HepG2 (cell line): Measurements from ENCODE around the gene ZCCHC10. TPM values are rescaled to one million over a fixed set of nuclear protein-coding genes. Genes with fewer than 3 reads are reported as not detected.

ENCODE experiments used
- ATAC-seq: fragments of 200-7000 bp; cut with Tn5 transposase; 3 replicates; pipeline ENCODE4 v1.9.1; 2020; ENCODE audit warnings: mild to moderate bottlenecking, moderate library complexity
- BruUV-seq: library from RNA; stranded (reverse); fragments of 400-500 nt; replicated peaks from 2 replicates; lab custom pipeline; 2021; lab: Mats Ljungman, UMichigan
- CTCF ChIA-PET: fragments of 300-600 bp; formaldehyde crosslinking; extraction: SDS; loops from one replicate; lab custom pipeline; 2021; ENCODE audit warnings: low total read pairs, inconsistent platforms, low intra/inter-chr PET ratio; lab: Yijun Ruan, JAX
- POLR2A ChIA-PET: fragments of 350-600 bp; sonication (Branson Sonifier 250); formaldehyde crosslinking; loops from one replicate; lab custom pipeline; 2020; ENCODE audit warnings: antibody characterized with exemption, inconsistent platforms; lab: Yijun Ruan, JAX
- DNase-seq: peaks from one replicate; pipeline ENCODE4 v3.0.0-alpha.2; 2015; ENCODE audit warnings: low spot score
- FAIRE-seq: peaks from 3 replicates; lab custom pipeline; 2011; peaks lifted over from hg19 to GRCh38; lab: Jason Lieb, UNC
- H2AFZ ChIP-seq: one replicate; pipeline ENCODE4 v1.6.1; 2011; ENCODE audit warnings: low read length, inconsistent platforms
- H3K27ac ChIP-seq: fragments of 300-600 bp; 3 replicates; pipeline ENCODE4 v1.8.0; 2011; ENCODE audit warnings: mixed run types, mild to moderate bottlenecking, mixed read lengths, low read length, inconsistent platforms; ENCODE audit not compliant: insufficient read depth; ENCODE audit errors: extremely low read length
- H3K27me3 ChIP-seq, 2 experiments: fragments of 200-600 bp in 1 of 2; 2 replicates in 1 of 2; 3 replicates in 1 of 2; pipeline versions ENCODE4 v1.6.0 to v1.8.0; 2011; ENCODE audit warnings: low read length in 2 of 2, mild to moderate bottlenecking in 2 of 2, moderate library complexity in 2 of 2, inconsistent platforms in 1 of 2; ENCODE audit not compliant: insufficient read depth in 2 of 2, control insufficient read depth in 1 of 2
- H3K36me3 ChIP-seq, 2 experiments: fragments of 200-600 bp in 1 of 2; replicated peaks in 1 of 2; 2 replicates in 1 of 2; 3 replicates in 1 of 2; pipeline versions ENCODE4 v1.5.1 to v1.8.0; 2011; ENCODE audit warnings: low read length in 2 of 2, inconsistent platforms in 1 of 2; ENCODE audit not compliant: insufficient read depth in 2 of 2, control insufficient read depth in 1 of 2
- H3K4me1 ChIP-seq: 2 replicates; pipeline ENCODE4 v1.5.1; 2012; ENCODE audit warnings: low read length, inconsistent platforms; ENCODE audit not compliant: insufficient read depth
- H3K4me2 ChIP-seq: 2 replicates; pipeline ENCODE4 v1.6.0; 2011; ENCODE audit warnings: low read depth, low read length, inconsistent platforms
- H3K4me3 ChIP-seq, 3 experiments: fragments of 200-600 bp in 1 of 3; sonication (generic), shearing (Covaris generic) in 1 of 3; replicated peaks in 1 of 3; 2 replicates each; pipeline ENCODE4 v1.5.1; 2011 to 2016; ENCODE audit warnings: low read length in 3 of 3, inconsistent platforms in 2 of 3, low read depth in 2 of 3, mild to moderate bottlenecking in 2 of 3, control low read depth in 1 of 3, mixed read lengths in 1 of 3; ENCODE audit not compliant: insufficient read depth in 1 of 3
- H3K79me2 ChIP-seq: one replicate; pipeline ENCODE4 v1.6.1; 2011; ENCODE audit warnings: low read length, inconsistent platforms; ENCODE audit not compliant: insufficient read depth
- H3K9ac ChIP-seq: 2 replicates; pipeline ENCODE4 v1.6.0; 2011; ENCODE audit warnings: mild to moderate bottlenecking, low read depth, low read length, inconsistent platforms; ENCODE audit not compliant: insufficient read depth
- H3K9me3 ChIP-seq: 2 replicates; pipeline ENCODE4 v1.5.1; 2012; ENCODE audit warnings: mild to moderate bottlenecking, low read length
- H4K20me1 ChIP-seq: 2 replicates; pipeline ENCODE4 v1.6.0; 2011; ENCODE audit warnings: inconsistent platforms, mild to moderate bottlenecking, low read length, moderate library complexity; ENCODE audit not compliant: insufficient read depth
- ARHGAP35 ChIP-seq: sonication (generic); formaldehyde crosslinking; IDR thresholded peaks from 2 replicates; pipeline ENCODE4 v1.9.0; 2022; ENCODE audit warnings: mild to moderate bottlenecking, inconsistent platforms, moderate library complexity, missing genetic modification reagents, borderline replicate concordance
- EEA1 ChIP-seq: sonication (generic); formaldehyde crosslinking; IDR thresholded peaks from 2 replicates; pipeline ENCODE4 v1.5.1; 2020; ENCODE audit warnings: mild to moderate bottlenecking, missing genetic modification reagents, borderline replicate concordance
- FOXA1 ChIP-seq, 2 experiments: fragments of 450-650 bp in 1 of 2; sonication (generic) in 1 of 2; formaldehyde crosslinking in 1 of 2; IDR thresholded peaks; 2 replicates each; pipeline versions ENCODE4 v1.4.0 to v1.6.1; 2016 to 2020; ENCODE audit warnings: missing genetic modification reagents in 1 of 2
- MAF1 ChIP-seq: sonication (generic); formaldehyde crosslinking; IDR thresholded peaks from 2 replicates; pipeline ENCODE4 v1.5.0; 2020; ENCODE audit warnings: missing genetic modification reagents, borderline replicate concordance
- MED13 ChIP-seq: sonication (generic); formaldehyde crosslinking; IDR thresholded peaks from 2 replicates; pipeline ENCODE4 v1.5.0; 2020; ENCODE audit warnings: missing genetic modification reagents
- SAP130 ChIP-seq: IDR thresholded peaks from 2 replicates; pipeline ENCODE4 v1.6.1; 2016; ENCODE audit warnings: low read depth
- ZNF264 ChIP-seq: sonication (generic); formaldehyde crosslinking; IDR thresholded peaks from 2 replicates; pipeline ENCODE4 v1.4.0; 2020; ENCODE audit warnings: missing genetic modification reagents
- ZNF556 ChIP-seq: sonication (generic); formaldehyde crosslinking; IDR thresholded peaks from 2 replicates; pipeline ENCODE4 v1.4.0; 2020; ENCODE audit warnings: mild to moderate bottlenecking, missing genetic modification reagents, borderline replicate concordance
- WGBS: methylation state at CpG from one replicate; pipeline ENCODE4 v1.1.6; 2017; ENCODE audit warnings: low lambda C conversion rate; 5-methylcytosine and 5-hydroxymethylcytosine counted together
- in situ Hi-C: cut with HindIII; loops from 2 replicates; pipeline ENCODE4 v1.10.0; 2017; ENCODE audit warnings: low pct_unique_long_range_greater_than_20kb; ENCODE audit not compliant: extremely low pct_ligation_motif_present
- intact Hi-C: fragments of 100-400 bp; cut with micrococcal nuclease; formaldehyde crosslinking; loops from one replicate; pipeline ENCODE4 v1.10.0; 2022; ENCODE audit not compliant: unreplicated experiment
- polyA plus RNA-seq, 8 experiments: library from polyadenylated mRNA; depleted of rRNA in 3 of 8; stranded (reverse) in 7 of 8; unstranded in 1 of 8; fragments of >200 nt; fragmentation: Illumina TruSeq in 4 of 8; extraction: Trizol in 4 of 8; gene quantifications; 2 replicates each; pipeline versions ENCODE4 v1.2.1 to v1.2.3, GENCODE V29; 2011 to 2016; ENCODE audit warnings: low read depth in 4 of 8, missing spikeins in 1 of 8, mixed read lengths in 1 of 8; ENCODE audit not compliant: insufficient read depth in 1 of 8
- total RNA-seq, 5 experiments: library from RNA; depleted of rRNA; stranded (reverse); fragments of >200 nt; fragmentation: Illumina TruSeq; extraction: Trizol; gene quantifications; 2 replicates each; pipeline ENCODE4 v1.2.3, GENCODE V29; 2016; ENCODE audit warnings: low read depth in 1 of 5
- TF ChIP-seq, protein P1 (sequence below): IDR thresholded peaks from 2 replicates; pipeline ENCODE4 v1.6.1; 2016; ENCODE audit warnings: missing genetic modification reagents, missing compliant biosample characterization
- TF ChIP-seq, protein P2 (sequence below): sonication (generic); formaldehyde crosslinking; IDR thresholded peaks from 2 replicates; pipeline ENCODE4 v1.4.0; 2020; ENCODE audit warnings: missing genetic modification reagents
- TF ChIP-seq, protein P3 (sequence below): sonication (generic); formaldehyde crosslinking; IDR thresholded peaks from 2 replicates; pipeline ENCODE4 v1.9.0; 2022; ENCODE audit warnings: missing genetic modification reagents, mild to moderate bottlenecking, borderline replicate concordance

The ZCCHC10 gene
- total and polyA plus RNA-seq, 2 of the 13 experiments (the other 11 are each of a cell fraction or from before 2014, with no cell fraction given), result 40.7 to 48.2 TPM

- Histone ChIP-seq H3K4me1 (peaks cover 22% of the 10 kb centered on the region), H3K4me3 (no peak overlapping the region), H2AFZ (no peak overlapping the region), H3K36me3 (peaks cover 8 to 17% of the 10 kb centered on the region in 2 experiments; a peak in 4 of 5 replicates), H3K27me3 (no peaks in the 10 kb centered on the region), H4K20me1 (no peaks in the 10 kb centered on the region), H3K9me3 (no peaks in the 10 kb centered on the region), H3K79me2 (peaks cover 30% of the 10 kb centered on the region), H3K27ac (no peak overlapping the region), H3K9ac (no peak overlapping the region), H3K4me2 (no peak overlapping the region)
- in situ Hi-C loops (no loop called here), intact Hi-C loops (loop anchor here (5.0 kb wide), 1 partner anchor 34 kb away; the partner anchor contains the start of gene HSPA4)
- ChIA-PET POLR2A (interaction anchor here (1.7 to 3.3 kb wide), 3 partner anchors 7 to 54 kb away, joined by 17 to 22 read pairs (median 20); partner anchors contain the start of genes AFF4, HSPA4 and ZCCHC10), CTCF (no interaction called here)
- DNase-seq (no peak), ATAC-seq (no peak), FAIRE-seq (no peak)
- no peak for TF ChIP-seq EEA1 (CRISPR knock-in tag)
- TF ChIP-seq, protein P1, sequence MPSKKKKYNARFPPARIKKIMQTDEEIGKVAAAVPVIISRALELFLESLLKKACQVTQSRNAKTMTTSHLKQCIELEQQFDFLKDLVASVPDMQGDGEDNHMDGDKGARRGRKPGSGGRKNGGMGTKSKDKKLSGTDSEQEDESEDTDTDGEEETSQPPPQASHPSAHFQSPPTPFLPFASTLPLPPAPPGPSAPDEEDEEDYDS (CRISPR knock-in tag), result no peak
- no peak for TF ChIP-seq ZNF264 (CRISPR knock-in tag)
- TF ChIP-seq ZNF556 (CRISPR knock-in tag), result no peak
- TF ChIP-seq, protein P2, sequence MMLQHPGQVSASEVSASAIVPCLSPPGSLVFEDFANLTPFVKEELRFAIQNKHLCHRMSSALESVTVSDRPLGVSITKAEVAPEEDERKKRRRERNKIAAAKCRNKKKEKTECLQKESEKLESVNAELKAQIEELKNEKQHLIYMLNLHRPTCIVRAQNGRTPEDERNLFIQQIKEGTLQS (CRISPR knock-in tag), result no peak
- TF ChIP-seq MAF1 (CRISPR knock-in tag), result no peak
- no peak for TF ChIP-seq MED13 (CRISPR knock-in tag)
- TF ChIP-seq FOXA1 (IDR thresholded peaks at IDR 0.05), result no peak
- no peak for TF ChIP-seq FOXA1 (CRISPR knock-in tag; IDR thresholded peaks at IDR 0.05)
- TF ChIP-seq ARHGAP35 (CRISPR knock-in tag), result no peak
- TF ChIP-seq, protein P3, sequence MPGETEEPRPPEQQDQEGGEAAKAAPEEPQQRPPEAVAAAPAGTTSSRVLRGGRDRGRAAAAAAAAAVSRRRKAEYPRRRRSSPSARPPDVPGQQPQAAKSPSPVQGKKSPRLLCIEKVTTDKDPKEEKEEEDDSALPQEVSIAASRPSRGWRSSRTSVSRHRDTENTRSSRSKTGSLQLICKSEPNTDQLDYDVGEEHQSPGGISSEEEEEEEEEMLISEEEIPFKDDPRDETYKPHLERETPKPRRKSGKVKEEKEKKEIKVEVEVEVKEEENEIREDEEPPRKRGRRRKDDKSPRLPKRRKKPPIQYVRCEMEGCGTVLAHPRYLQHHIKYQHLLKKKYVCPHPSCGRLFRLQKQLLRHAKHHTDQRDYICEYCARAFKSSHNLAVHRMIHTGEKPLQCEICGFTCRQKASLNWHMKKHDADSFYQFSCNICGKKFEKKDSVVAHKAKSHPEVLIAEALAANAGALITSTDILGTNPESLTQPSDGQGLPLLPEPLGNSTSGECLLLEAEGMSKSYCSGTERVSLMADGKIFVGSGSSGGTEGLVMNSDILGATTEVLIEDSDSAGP (CRISPR knock-in tag), result no peak
- no peak for TF ChIP-seq SAP130
- no TSS peak for BruUV-seq
- WGBS, result 95% methylated on average over 4 of the region's 4 CpGs
These were observed 8.4 kb downstream of the ZCCHC10 start for GRCh38 chr5:133017964-133018363.
